Hepatocyte (in vitro differentiated cells): ENCODE data around the gene ECT2L. TPM values are rescaled to one million over a fixed set of nuclear protein-coding genes. Genes with fewer than 3 reads are reported as not detected.

ENCODE experiments used
- DNase-seq: peaks from one replicate; pipeline ENCODE4 v3.0.0-alpha.2; 2016; ENCODE audit warnings: low spot score
- H2AFZ ChIP-seq: fragments of 200-600 bp; sonication (generic); 2 replicates; pipeline ENCODE4 v1.6.0; 2016; ENCODE audit warnings: antibody characterized with exemption, mild to moderate bottlenecking
- H3K27ac ChIP-seq: fragments of 200-600 bp; sonication (generic); 2 replicates; pipeline ENCODE4 v1.5.1; 2016; ENCODE audit warnings: mild to moderate bottlenecking
- H3K27me3 ChIP-seq: fragments of 200-600 bp; sonication (generic); 2 replicates; pipeline ENCODE4 v1.6.1; 2016
- H3K36me3 ChIP-seq: fragments of 200-600 bp; sonication (generic); replicated peaks from 2 replicates; pipeline ENCODE4 v1.5.1; 2016; ENCODE audit warnings: low read depth; ENCODE audit not compliant: insufficient read depth
- H3K4me1 ChIP-seq: fragments of 200-600 bp; sonication (generic); 2 replicates; pipeline ENCODE4 v1.5.1; 2016; ENCODE audit warnings: mild to moderate bottlenecking, moderate library complexity; ENCODE audit not compliant: insufficient read depth
- H3K4me2 ChIP-seq: fragments of 200-600 bp; sonication (generic); 2 replicates; pipeline ENCODE4 v1.6.0; 2016
- H3K4me3 ChIP-seq: fragments of 200-600 bp; sonication (generic); 2 replicates; pipeline ENCODE4 v1.5.1; 2016; ENCODE audit warnings: mild to moderate bottlenecking
- H3K79me2 ChIP-seq: fragments of 200-600 bp; sonication (generic); 2 replicates; pipeline ENCODE4 v1.6.0; 2017; ENCODE audit warnings: mild to moderate bottlenecking
- H3K9me2 ChIP-seq: fragments of 200-600 bp; sonication (generic); replicated peaks from 2 replicates; pipeline ENCODE4 v1.6.0; 2017; ENCODE audit warnings: mild to moderate bottlenecking; ENCODE audit not compliant: insufficient read depth
- H3K9me3 ChIP-seq: fragments of 200-600 bp; sonication (generic); 2 replicates; pipeline ENCODE4 v1.5.1; 2016; ENCODE audit warnings: low read depth, mild to moderate bottlenecking
- H4K20me1 ChIP-seq: fragments of 200-600 bp; sonication (generic); 2 replicates; pipeline ENCODE4 v1.6.0; 2016; ENCODE audit warnings: mild to moderate bottlenecking; ENCODE audit not compliant: insufficient read depth, poor library complexity, severe bottlenecking
- CTCF ChIP-seq: fragments of 200-600 bp; sonication (generic); IDR thresholded peaks from 2 replicates; pipeline ENCODE4 v1.5.1; 2016; ENCODE audit warnings: antibody characterized with exemption, mild to moderate bottlenecking; ENCODE audit not compliant: poor library complexity
- EZH2 ChIP-seq: fragments of 200-600 bp; sonication (generic); IDR thresholded peaks from 2 replicates; pipeline ENCODE4 v1.6.1; 2016; ENCODE audit warnings: antibody characterized with exemption, mild to moderate bottlenecking, borderline replicate concordance
- EZH2phosphoT487 ChIP-seq: fragments of 200-600 bp; sonication (generic); IDR thresholded peaks from one replicate; pipeline ENCODE4 v1.6.1; 2018; ENCODE audit warnings: antibody characterized with exemption, mild to moderate bottlenecking, low read depth, moderate library complexity; ENCODE audit not compliant: unreplicated experiment, severe bottlenecking
- WGBS: methylation state at CpG from one replicate; pipeline ENCODE4 v1.1.6; 2016; ENCODE audit warnings: low lambda C conversion rate; ENCODE audit errors: missing lambda C conversion rate; 5-methylcytosine and 5-hydroxymethylcytosine counted together
- polyA plus RNA-seq: library from polyadenylated mRNA; unstranded; fragments of >200 nt; fragmentation: Nextera tagmentation; extraction: Ambion mirVana; gene quantifications from 2 replicates; pipeline ENCODE4 v1.2.1, GENCODE V29; 2016
- total RNA-seq: library from RNA; depleted of rRNA; stranded (reverse); fragments of >200 nt; gene quantifications from 2 replicates; pipeline ENCODE4 v1.2.3, GENCODE V29; 2014

Gene ECT2L
- total and polyA plus RNA-seq, 2 experiments from 2014 or later = not detected

- no peaks in the 10 kb centered on the region for H3K27me3 ChIP-seq
Measured at GRCh38 chr6:138806889-138807288, 11.0 kb downstream of the ECT2L start.

GRCh38 chr6:138809677-138810076 lies 13.8 kb downstream of the ECT2L start:
- no peaks in the 10 kb centered on the region for H4K20me1 ChIP-seq
- H2AFZ ChIP-seq = no peak overlapping the region
- H3K9me3 ChIP-seq = no peaks in the 10 kb centered on the region
- peaks cover 5% of the 10 kb centered on the region for H3K4me1 ChIP-seq
- no peaks in the 10 kb centered on the region for H3K9me2 ChIP-seq
- no peaks in the 10 kb centered on the region for H3K27me3 ChIP-seq
- H3K36me3 ChIP-seq = no peaks in the 10 kb centered on the region
- 96% methylated on average over 3 of the region's 3 CpGs for WGBS
- H3K27ac ChIP-seq = no peak overlapping the region
- no peaks in the 10 kb centered on the region for H3K79me2 ChIP-seq
- no peak for DNase-seq
- H3K4me3 ChIP-seq = no peak overlapping the region
- no peak overlapping the region for H3K4me2 ChIP-seq
- no peak for TF ChIP-seq CTCF
- TF ChIP-seq EZH2phosphoT487 = no peak
- TF ChIP-seq EZH2 = no peak

More at GRCh38 chr6:138806889-138807288, 11.0 kb downstream of the ECT2L start:
- no peak overlapping the region for H3K27ac ChIP-seq
- no peaks in the 10 kb centered on the region for H3K9me3 ChIP-seq
- TF ChIP-seq CTCF = no peak
- TF ChIP-seq EZH2phosphoT487 = no peak
- TF ChIP-seq EZH2 = no peak
- H3K9me2 ChIP-seq = no peaks in the 10 kb centered on the region
- H3K4me1 ChIP-seq = no peaks in the 10 kb centered on the region
- H3K79me2 ChIP-seq = no peaks in the 10 kb centered on the region
- no peaks in the 10 kb centered on the region for H4K20me1 ChIP-seq
- H3K36me3 ChIP-seq = no peaks in the 10 kb centered on the region
- DNase-seq = no peak
- WGBS = 91% methylated on average over 1 of the region's 1 CpG
- no peak overlapping the region for H3K4me2 ChIP-seq
- H3K4me3 ChIP-seq = no peak overlapping the region
- no peak overlapping the region for H2AFZ ChIP-seq

GRCh38 chr6:138811866-138812265 lies 16.0 kb downstream of the ECT2L start:
- H3K4me3 ChIP-seq = no peak overlapping the region
- no peaks in the 10 kb centered on the region for H4K20me1 ChIP-seq
- no peak for DNase-seq
- no peak overlapping the region for H3K27ac ChIP-seq
- no peaks in the 10 kb centered on the region for H3K9me2 ChIP-seq
- WGBS = 91% methylated on average over 3 of the region's 3 CpGs
- no peak overlapping the region for H2AFZ ChIP-seq
- no peaks in the 10 kb centered on the region for H3K27me3 ChIP-seq
- TF ChIP-seq EZH2 (no peak), CTCF (no peak), EZH2phosphoT487 (no peak)
- no peaks in the 10 kb centered on the region for H3K36me3 ChIP-seq
- no peaks in the 10 kb centered on the region for H3K79me2 ChIP-seq
- no peaks in the 10 kb centered on the region for H3K9me3 ChIP-seq
- peaks cover 6% of the 10 kb centered on the region for H3K4me1 ChIP-seq
- H3K4me2 ChIP-seq = no peak overlapping the region

GRCh38 chr6:138814179-138814834 lies 18.4 kb downstream of the ECT2L start:
- Histone ChIP-seq H2AFZ (no peak overlapping the region), H3K27me3 (no peaks in the 10 kb centered on the region), H3K4me1 (peaks cover 13% of the 10 kb centered on the region), H4K20me1 (no peaks in the 10 kb centered on the region), H3K4me3 (no peak overlapping the region), H3K9me3 (no peaks in the 10 kb centered on the region), H3K4me2 (no peak overlapping the region), H3K27ac (peak overlapping the region; percentile 70), H3K9me2 (no peaks in the 10 kb centered on the region), H3K36me3 (no peaks in the 10 kb centered on the region), H3K79me2 (no peaks in the 10 kb centered on the region)
- no peak for TF ChIP-seq EZH2
- TF ChIP-seq CTCF = no peak
- no peak for TF ChIP-seq EZH2phosphoT487
- 41% methylated on average over 5 of the region's 5 CpGs for WGBS
- peak; percentile 15 for DNase-seq
